GM12874 (cell line): ENCODE measurements around the gene VAPA.

Experiments
- CTCF ChIP-seq: IDR thresholded peaks from 2 replicates; pipeline ENCODE4 v1.5.1; 2011; ENCODE audit warnings: low read depth, mild to moderate bottlenecking, control low read depth, low read length, moderate library complexity; ENCODE audit not compliant: insufficient read depth

The VAPA gene

DNA sequence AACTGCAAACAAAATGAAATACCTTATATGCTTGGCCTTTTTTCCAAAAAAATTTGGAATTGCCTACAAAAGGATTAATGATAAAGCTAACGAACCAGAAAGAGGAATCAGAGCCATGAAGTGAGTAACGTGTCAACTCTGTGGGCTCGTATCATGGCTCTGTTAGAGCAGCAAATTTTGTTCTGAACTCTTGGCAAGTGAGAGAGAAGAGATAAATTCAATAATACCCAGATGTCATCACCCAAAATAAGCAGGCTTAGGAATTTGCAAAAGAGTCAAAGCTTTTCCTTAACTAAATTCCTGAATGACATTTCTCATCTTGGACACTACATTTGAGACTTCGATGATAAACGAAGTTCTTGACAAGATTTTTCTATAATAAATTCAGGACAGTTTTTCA lies 23.6 kb upstream of the VAPA start:
- TF ChIP-seq CTCF, result no peak

DNA sequence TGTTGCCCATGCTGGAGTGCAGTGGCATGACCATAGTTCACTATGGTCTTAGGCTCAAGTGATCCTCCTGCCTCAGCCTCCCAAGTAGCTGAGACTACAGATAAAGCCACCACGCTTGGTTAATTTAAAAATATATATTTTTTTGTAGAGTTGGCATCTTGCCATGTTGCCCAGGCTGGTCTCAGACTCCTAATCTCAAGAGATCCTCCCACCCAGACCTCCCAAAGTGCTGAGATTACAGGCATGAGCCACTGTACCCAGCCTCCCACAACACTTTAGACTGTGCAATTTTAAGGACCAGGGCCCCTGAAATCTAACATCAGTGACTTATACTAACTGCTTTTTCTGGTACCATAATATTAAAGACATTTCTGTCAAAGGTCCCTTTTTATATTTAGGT lies 22.9 kb upstream of the VAPA start:
- TF ChIP-seq CTCF, result no peak

DNA sequence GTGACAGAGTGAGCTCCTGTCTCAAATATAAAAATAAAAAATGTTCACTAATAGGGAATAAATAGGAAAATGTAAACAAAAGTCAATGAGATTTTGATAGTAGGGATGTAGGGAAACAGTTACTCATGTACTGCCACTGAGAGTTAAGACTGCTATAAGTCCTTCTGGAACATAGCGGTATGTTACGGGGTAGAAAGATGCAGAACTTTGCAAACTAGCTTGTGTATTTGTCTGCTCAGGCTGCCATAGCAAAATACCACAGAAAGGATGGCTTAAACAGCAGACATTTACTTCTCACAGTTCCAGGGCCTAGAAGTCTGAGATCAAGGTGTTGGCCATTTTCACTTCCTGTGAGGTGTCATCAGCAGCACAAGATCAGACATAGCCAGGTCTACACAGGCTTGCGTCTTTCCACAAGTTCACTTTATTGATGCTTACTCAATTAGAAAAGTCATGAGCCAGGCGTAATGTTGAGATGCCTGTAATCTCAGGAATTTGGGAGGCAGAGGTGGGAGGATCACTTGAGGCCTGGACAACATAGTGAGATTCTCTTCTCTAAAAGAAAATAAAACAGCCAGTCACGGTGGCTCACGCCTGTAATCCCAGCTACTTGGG lies 19.3 kb upstream of the VAPA start:
- TF ChIP-seq CTCF, result no peak

DNA sequence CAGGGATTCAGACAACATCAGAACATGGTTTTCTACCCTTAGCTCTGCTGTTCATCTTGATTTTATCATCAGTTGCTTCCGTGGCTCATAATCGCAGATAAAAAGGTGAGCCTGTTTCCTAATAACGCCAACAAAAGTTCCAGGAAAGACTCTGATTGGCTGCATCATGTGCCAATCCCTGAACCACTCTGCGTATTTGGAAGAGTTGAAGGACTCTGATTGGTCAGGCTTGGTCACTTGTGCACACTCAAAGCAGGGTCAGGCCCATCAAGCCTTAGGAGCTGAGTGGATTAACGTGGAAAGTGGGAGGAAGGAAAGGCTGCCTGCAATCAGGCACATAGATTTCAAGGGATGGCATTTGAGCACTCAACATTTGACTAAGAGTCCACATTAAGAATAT lies 16.7 kb upstream of the VAPA start:
- TF ChIP-seq CTCF, result no peak

DNA sequence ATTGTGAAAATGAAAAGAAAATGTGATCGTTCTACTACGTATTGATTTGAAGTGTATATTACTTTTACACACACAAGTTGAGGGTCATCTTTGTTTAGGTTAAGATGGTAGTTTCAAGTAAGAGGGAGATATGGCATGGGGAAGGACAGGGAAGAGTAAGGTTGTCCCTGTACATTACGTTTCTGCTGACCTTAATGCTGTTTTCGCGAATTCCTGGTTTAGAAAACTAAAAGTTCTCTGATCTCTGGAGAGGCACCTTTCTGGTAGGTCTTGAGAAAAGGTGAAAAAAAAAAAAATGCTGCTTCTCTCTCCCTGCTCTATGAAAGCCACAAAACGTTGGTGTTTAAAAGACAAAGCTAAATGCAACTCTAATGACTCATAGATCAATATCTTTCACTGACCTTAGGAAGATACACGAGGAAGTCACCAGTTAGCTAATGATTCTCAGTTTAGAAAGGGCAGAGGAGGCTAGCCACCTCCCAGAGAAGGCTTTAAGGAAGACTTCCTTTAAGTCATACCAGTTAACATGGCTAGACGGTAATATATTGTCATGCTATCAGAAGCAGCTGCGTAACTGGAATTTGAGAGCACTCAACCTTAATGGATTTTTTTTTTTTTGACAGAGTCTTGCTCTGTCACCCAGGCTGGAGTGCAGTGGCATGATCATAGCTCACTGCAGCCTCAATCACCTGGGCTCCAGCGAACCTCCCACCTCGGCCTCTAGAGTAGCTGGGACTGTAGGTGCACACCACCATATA lies 14.8 kb upstream of the VAPA start:
- TF ChIP-seq CTCF, result no peak

- TF ChIP-seq CTCF, result no peak
Observed at GRCh38 chr18:9900699-9901098, 13.1 kb upstream of the VAPA start.

DNA sequence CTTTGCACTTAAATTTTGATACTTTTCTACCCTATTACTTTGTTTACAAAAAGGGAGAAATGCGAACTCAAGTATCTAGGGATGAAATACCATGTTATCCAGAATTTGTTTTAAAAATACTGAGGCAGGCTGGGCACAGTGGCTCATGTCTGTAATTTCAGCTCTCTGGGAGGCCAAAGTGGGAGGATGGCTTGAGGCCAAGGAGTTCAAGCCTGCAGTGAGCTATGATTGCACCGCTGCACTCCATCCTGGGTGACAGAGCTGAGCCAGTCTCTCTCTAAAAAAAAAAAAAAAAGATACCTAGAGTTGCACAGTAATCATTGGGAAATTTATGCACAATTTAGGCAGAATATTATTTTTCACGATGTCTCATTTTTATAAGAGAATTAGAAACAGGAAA lies 12.4 kb upstream of the VAPA start:
- no peak for TF ChIP-seq CTCF
